ENCODE data around the gene PIEZO1. TPM values are rescaled to one million over a fixed set of nuclear protein-coding genes. Genes with fewer than 3 reads are reported as not detected.
"Not testable (repeated sequence)": the region's sequence is repeated elsewhere in the genome, so short reads cannot be mapped to it uniquely, and the experiment has no call there.

The PIEZO1 gene
- total RNA-seq, 1 experiment from 2014 or later = 71.1 TPM

DNA sequence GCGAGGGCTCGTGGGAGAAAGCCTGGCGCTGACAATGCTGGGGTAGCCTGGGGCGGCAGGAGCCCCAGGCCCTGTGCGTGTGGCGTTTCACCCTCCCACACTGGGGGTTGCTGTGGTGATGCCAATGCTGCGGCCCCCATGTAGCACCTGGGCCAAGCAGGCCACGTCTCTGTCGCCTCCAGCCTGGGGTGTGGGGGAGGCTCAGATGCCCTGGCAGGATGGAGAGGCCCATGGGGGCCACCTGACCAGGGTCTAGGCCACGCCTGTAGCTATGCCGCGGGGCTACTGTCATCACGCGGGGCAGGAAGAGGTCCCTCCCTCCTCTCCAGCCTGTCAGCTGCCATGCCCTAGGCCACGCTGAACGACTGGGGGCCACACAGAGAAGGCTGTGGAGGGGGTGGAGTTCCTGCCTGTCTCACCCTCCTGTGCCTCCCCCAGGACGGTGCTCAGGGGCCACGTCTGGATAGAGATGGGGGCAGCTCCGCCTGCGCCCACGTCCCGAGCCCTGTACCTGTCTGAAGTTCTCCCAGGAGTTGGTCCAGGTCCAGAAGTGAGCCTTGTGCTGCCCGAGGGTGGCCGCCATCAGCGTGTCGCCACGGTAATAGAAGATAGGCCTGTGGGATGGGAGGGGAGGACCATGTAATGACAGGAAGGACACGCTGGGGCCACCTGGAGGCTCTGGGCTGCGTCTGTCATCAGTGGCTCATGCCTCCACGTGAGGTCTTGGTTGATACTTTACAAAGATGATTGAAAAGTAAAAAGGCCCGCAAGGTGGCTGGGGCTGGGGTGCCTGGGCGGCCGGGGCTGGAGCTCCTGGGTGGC lies 39.4 kb upstream of the PIEZO1 start:
- Histone ChIP-seq H3T11ph (ENCODE audit: low read length) (no peak overlapping the region), H3K18ac (ENCODE audit: insufficient read length, low read depth, low read length) (no peak overlapping the region), H3K9ac (ENCODE audit: extremely low read depth, insufficient read length, low read length) (no peak overlapping the region), H2BK12ac (ENCODE audit: insufficient read length, low read depth, low read length) (no peak overlapping the region), H3K23me2 (ENCODE audit: insufficient read length, low read depth, low read length, poor library complexity, severe bottlenecking) (no peaks in the 10 kb centered on the region), H2BK15ac (ENCODE audit: low read depth, low read length) (no peak overlapping the region), H3K9me3 (ENCODE audit: control insufficient read depth, low read depth, low read length) (no peaks in the 10 kb centered on the region), H3K79me1 (ENCODE audit: insufficient read depth, low read depth, low read length, poor library complexity, severe bottlenecking) (no peaks in the 10 kb centered on the region), H3K14ac (ENCODE audit: insufficient read depth, low read length) (no peak overlapping the region), H2AK5ac (ENCODE audit: insufficient read length, low read length) (no peak overlapping the region), H2BK20ac (ENCODE audit: low read depth, low read length, poor library complexity, severe bottlenecking) (no peak overlapping the region), H3K27me3 (ENCODE audit: insufficient read depth, low read length) (no peaks in the 10 kb centered on the region), H3K56ac (ENCODE audit: insufficient read length, low read depth, low read length) (no peak overlapping the region), H2AFZ (ENCODE audit: low read length) (no peak overlapping the region), H4K20me1 (ENCODE audit: control insufficient read depth, insufficient read depth, insufficient read length) (no peaks in the 10 kb centered on the region), H3K4ac (ENCODE audit: low read depth, low read length) (no peak overlapping the region), H3K4me2 (ENCODE audit: insufficient read depth, insufficient read length, low read length) (no peak overlapping the region), H3K27ac (ENCODE audit: insufficient read length, low read depth, low read length) (no peak overlapping the region), H3K23ac (ENCODE audit: insufficient read length, low read depth, low read length) (no peak overlapping the region), H3K4me1 (ENCODE audit: insufficient read depth, low read length) (no peaks in the 10 kb centered on the region), H2BK120ac (ENCODE audit: low read depth, low read length, poor library complexity, severe bottlenecking) (no peak overlapping the region), H4K5ac (ENCODE audit: insufficient read length, low read depth, low read length) (no peak overlapping the region), H4K91ac (ENCODE audit: insufficient read length, low read depth, low read length) (no peak overlapping the region), H4K8ac (replicated peaks; ENCODE audit: insufficient read length, low read depth, low read length) (no peak overlapping the region), H3K79me2 (ENCODE audit: insufficient read depth, low read length) (no peaks in the 10 kb centered on the region), H2BK5ac (ENCODE audit: insufficient read length, low read length) (no peak overlapping the region)
- TF ChIP-seq, protein P1, sequence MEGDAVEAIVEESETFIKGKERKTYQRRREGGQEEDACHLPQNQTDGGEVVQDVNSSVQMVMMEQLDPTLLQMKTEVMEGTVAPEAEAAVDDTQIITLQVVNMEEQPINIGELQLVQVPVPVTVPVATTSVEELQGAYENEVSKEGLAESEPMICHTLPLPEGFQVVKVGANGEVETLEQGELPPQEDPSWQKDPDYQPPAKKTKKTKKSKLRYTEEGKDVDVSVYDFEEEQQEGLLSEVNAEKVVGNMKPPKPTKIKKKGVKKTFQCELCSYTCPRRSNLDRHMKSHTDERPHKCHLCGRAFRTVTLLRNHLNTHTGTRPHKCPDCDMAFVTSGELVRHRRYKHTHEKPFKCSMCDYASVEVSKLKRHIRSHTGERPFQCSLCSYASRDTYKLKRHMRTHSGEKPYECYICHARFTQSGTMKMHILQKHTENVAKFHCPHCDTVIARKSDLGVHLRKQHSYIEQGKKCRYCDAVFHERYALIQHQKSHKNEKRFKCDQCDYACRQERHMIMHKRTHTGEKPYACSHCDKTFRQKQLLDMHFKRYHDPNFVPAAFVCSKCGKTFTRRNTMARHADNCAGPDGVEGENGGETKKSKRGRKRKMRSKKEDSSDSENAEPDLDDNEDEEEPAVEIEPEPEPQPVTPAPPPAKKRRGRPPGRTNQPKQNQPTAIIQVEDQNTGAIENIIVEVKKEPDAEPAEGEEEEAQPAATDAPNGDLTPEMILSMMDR (conservative IDR thresholded peaks at IDR 0.05) = no peak
- WGBS (ENCODE audit: extremely low coverage, insufficient read length, low lambda C conversion rate) = no CpG with 5 or more reads among the region's 33 CpGs
- DNase-seq = no peak
- Mint-ChIP-seq H3K9me3 (no peaks in the 10 kb centered on the region), H3K4me1 (no peaks in the 10 kb centered on the region), H3K27me3 (ENCODE audit: low read depth) (no peaks in the 10 kb centered on the region), H3K27ac (no peak overlapping the region), H3K36me3 (ENCODE audit: insufficient read depth in 1 of 3, low read depth in 3 of 3) (peaks cover 1 to 8% (median 6%) of the 10 kb centered on the region in 3 experiments; a peak in 3 of 7 replicates), H3K4me3 (no peak overlapping the region; a peak in 1 of 5 replicates)

DNA sequence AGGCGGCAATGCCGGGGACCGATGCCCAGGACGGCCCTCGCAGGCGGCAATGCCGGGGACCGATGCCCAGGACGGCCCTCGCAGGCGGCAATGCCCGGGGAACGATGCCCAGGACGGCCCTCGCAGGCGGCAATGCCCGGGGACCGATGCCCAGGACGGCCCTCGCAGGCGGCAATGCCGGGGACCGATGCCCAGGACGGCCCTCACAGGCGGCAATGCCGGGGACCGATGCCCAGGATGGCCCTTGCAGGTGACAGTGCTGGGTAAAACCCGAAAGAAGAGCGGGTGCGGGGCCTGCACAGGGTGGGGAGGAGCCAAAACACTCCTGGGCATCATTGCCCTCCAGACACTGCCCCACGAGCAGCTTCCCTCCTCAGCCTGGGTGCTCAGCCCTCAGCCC lies 38.6 kb upstream of the PIEZO1 start:
- not testable (repeated sequence) for H3T11ph ChIP-seq (ENCODE audit: low read length); H3K4me3 Mint-ChIP-seq; H3K27ac Mint-ChIP-seq; H3K9ac ChIP-seq (ENCODE audit: extremely low read depth, insufficient read length, low read length); DNase-seq; H4K91ac ChIP-seq (ENCODE audit: insufficient read length, low read depth, low read length); H3K9me3 ChIP-seq (ENCODE audit: control insufficient read depth, low read depth, low read length); H2AK5ac ChIP-seq (ENCODE audit: insufficient read length, low read length); H3K23me2 ChIP-seq (ENCODE audit: insufficient read length, low read depth, low read length, poor library complexity, severe bottlenecking); H3K4ac ChIP-seq (ENCODE audit: low read depth, low read length); H2AFZ ChIP-seq (ENCODE audit: low read length); H3K23ac ChIP-seq (ENCODE audit: insufficient read length, low read depth, low read length); H2BK15ac ChIP-seq (ENCODE audit: low read depth, low read length); H2BK5ac ChIP-seq (ENCODE audit: insufficient read length, low read length); H2BK12ac ChIP-seq (ENCODE audit: insufficient read length, low read depth, low read length); H3K4me1 ChIP-seq (ENCODE audit: insufficient read depth, low read length); H3K79me2 ChIP-seq (ENCODE audit: insufficient read depth, low read length); H3K18ac ChIP-seq (ENCODE audit: insufficient read length, low read depth, low read length); H3K4me1 Mint-ChIP-seq; H3K4me2 ChIP-seq (ENCODE audit: insufficient read depth, insufficient read length, low read length); H3K27me3 ChIP-seq (ENCODE audit: insufficient read depth, low read length); H3K27ac ChIP-seq (ENCODE audit: insufficient read length, low read depth, low read length); H2BK120ac ChIP-seq (ENCODE audit: low read depth, low read length, poor library complexity, severe bottlenecking); H3K79me1 ChIP-seq (ENCODE audit: insufficient read depth, low read depth, low read length, poor library complexity, severe bottlenecking); H3K27me3 Mint-ChIP-seq (ENCODE audit: low read depth); H4K5ac ChIP-seq (ENCODE audit: insufficient read length, low read depth, low read length); H4K20me1 ChIP-seq (ENCODE audit: control insufficient read depth, insufficient read depth, insufficient read length); H4K8ac ChIP-seq (replicated peaks; ENCODE audit: insufficient read length, low read depth, low read length); H3K56ac ChIP-seq (ENCODE audit: insufficient read length, low read depth, low read length); H3K14ac ChIP-seq (ENCODE audit: insufficient read depth, low read length); H2BK20ac ChIP-seq (ENCODE audit: low read depth, low read length, poor library complexity, severe bottlenecking); H3K36me3 Mint-ChIP-seq (ENCODE audit: insufficient read depth in 1 of 3, low read depth in 3 of 3); H3K9me3 Mint-ChIP-seq
- WGBS (ENCODE audit: extremely low coverage, insufficient read length, low lambda C conversion rate) = no CpG with 5 or more reads among the region's 31 CpGs
